ENCODE measurements around the gene USP13.

Gene USP13

GRCh38 chr3:179717219-179717618 lies 64.4 kb downstream of the USP13 start:
- no peak overlapping the region for H3K27ac ChIP-seq (ENCODE audit: low read length)
- H3K4me3 ChIP-seq (ENCODE audit: low read length in 2 of 2) = no peak overlapping the region

GRCh38 chr3:179719048-179719734 lies 66.4 kb downstream of the USP13 start:
- Histone ChIP-seq H3K9ac (ENCODE audit: low read length in 2 of 2) (no peak overlapping the region), H3K4me1 (ENCODE audit: control insufficient read depth, insufficient read depth, low read length) (no peaks in the 10 kb centered on the region), H3K9me3 (ENCODE audit: control insufficient read depth in 2 of 2, low read length in 2 of 2) (no peaks in the 10 kb centered on the region), H3K36me3 (ENCODE audit: control insufficient read depth in 2 of 2, insufficient read depth in 2 of 2, low read length in 2 of 2) (peaks cover 2 to 10% of the 10 kb centered on the region in 2 donors), H3K27me3 (ENCODE audit: control insufficient read depth in 1 of 2, insufficient read depth in 2 of 2, low read length in 2 of 2) (no peaks in the 10 kb centered on the region), H3K4me3 (ENCODE audit: low read length in 2 of 2) (no peak overlapping the region), H3K27ac (ENCODE audit: low read length) (no peak overlapping the region)

More at GRCh38 chr3:179717219-179717618, 64.4 kb downstream of the USP13 start:
- peaks cover 2 to 8% of the 10 kb centered on the region in 2 donors for H3K36me3 ChIP-seq (ENCODE audit: control insufficient read depth in 2 of 2, insufficient read depth in 2 of 2, low read length in 2 of 2)
- H3K9me3 ChIP-seq (ENCODE audit: control insufficient read depth in 2 of 2, low read length in 2 of 2) = no peaks in the 10 kb centered on the region
- no peak overlapping the region for H3K9ac ChIP-seq (ENCODE audit: low read length in 2 of 2)
- no peaks in the 10 kb centered on the region for H3K27me3 ChIP-seq (ENCODE audit: control insufficient read depth in 1 of 2, insufficient read depth in 2 of 2, low read length in 2 of 2)
- H3K4me1 ChIP-seq (ENCODE audit: control insufficient read depth, insufficient read depth, low read length) = no peaks in the 10 kb centered on the region

GRCh38 chr3:179720196-179720595 lies 67.4 kb downstream of the USP13 start:
- Histone ChIP-seq H3K4me3 (ENCODE audit: low read length in 2 of 2) (no peak overlapping the region), H3K9me3 (ENCODE audit: control insufficient read depth in 2 of 2, low read length in 2 of 2) (no peaks in the 10 kb centered on the region), H3K27ac (ENCODE audit: low read length) (no peak overlapping the region), H3K4me1 (ENCODE audit: control insufficient read depth, insufficient read depth, low read length) (no peaks in the 10 kb centered on the region), H3K27me3 (ENCODE audit: control insufficient read depth in 1 of 2, insufficient read depth in 2 of 2, low read length in 2 of 2) (no peaks in the 10 kb centered on the region), H3K36me3 (ENCODE audit: control insufficient read depth in 2 of 2, insufficient read depth in 2 of 2, low read length in 2 of 2) (peaks cover 2 to 10% of the 10 kb centered on the region in 2 donors), H3K9ac (ENCODE audit: low read length in 2 of 2) (no peak overlapping the region)

- Histone ChIP-seq H3K36me3 (ENCODE audit: control insufficient read depth in 2 of 2, insufficient read depth in 2 of 2, low read length in 2 of 2) (peaks cover 0 to 10% of the 10 kb centered on the region in 2 donors), H3K9me3 (ENCODE audit: control insufficient read depth in 2 of 2, low read length in 2 of 2) (no peaks in the 10 kb centered on the region), H3K9ac (ENCODE audit: low read length in 2 of 2) (no peak overlapping the region), H3K4me1 (ENCODE audit: control insufficient read depth, insufficient read depth, low read length) (no peaks in the 10 kb centered on the region), H3K4me3 (ENCODE audit: low read length in 2 of 2) (no peak overlapping the region), H3K27me3 (ENCODE audit: control insufficient read depth in 1 of 2, insufficient read depth in 2 of 2, low read length in 2 of 2) (no peaks in the 10 kb centered on the region), H3K27ac (ENCODE audit: low read length) (no peak overlapping the region)
Observed at GRCh38 chr3:179723617-179724016, 70.8 kb downstream of the USP13 start.

- Histone ChIP-seq H3K9ac (ENCODE audit: low read length in 2 of 2) (no peak overlapping the region), H3K36me3 (ENCODE audit: control insufficient read depth in 2 of 2, insufficient read depth in 2 of 2, low read length in 2 of 2) (peaks cover 9 to 16% of the 10 kb centered on the region in 2 donors), H3K4me1 (ENCODE audit: control insufficient read depth, insufficient read depth, low read length) (no peaks in the 10 kb centered on the region), H3K27me3 (ENCODE audit: control insufficient read depth in 1 of 2, insufficient read depth in 2 of 2, low read length in 2 of 2) (no peaks in the 10 kb centered on the region), H3K9me3 (ENCODE audit: control insufficient read depth in 2 of 2, low read length in 2 of 2) (no peaks in the 10 kb centered on the region), H3K27ac (ENCODE audit: low read length) (no peak overlapping the region), H3K4me3 (ENCODE audit: low read length in 2 of 2) (no peak overlapping the region)
Observed at GRCh38 chr3:179726075-179726699, 73.3 kb downstream of the USP13 start.

GRCh38 chr3:179729086-179729485 lies 76.2 kb downstream of the USP13 start:
- no peaks in the 10 kb centered on the region for H3K4me1 ChIP-seq (ENCODE audit: control insufficient read depth, insufficient read depth, low read length)
- H3K9me3 ChIP-seq (ENCODE audit: control insufficient read depth in 2 of 2, low read length in 2 of 2) = no peaks in the 10 kb centered on the region
- H3K36me3 ChIP-seq (ENCODE audit: control insufficient read depth in 2 of 2, insufficient read depth in 2 of 2, low read length in 2 of 2) = peaks cover 15 to 17% of the 10 kb centered on the region in 2 donors
- no peak overlapping the region for H3K4me3 ChIP-seq (ENCODE audit: low read length in 2 of 2)
- no peak overlapping the region for H3K27ac ChIP-seq (ENCODE audit: low read length)
- H3K27me3 ChIP-seq (ENCODE audit: control insufficient read depth in 1 of 2, insufficient read depth in 2 of 2, low read length in 2 of 2) = no peaks in the 10 kb centered on the region
- H3K9ac ChIP-seq (ENCODE audit: low read length in 2 of 2) = no peak overlapping the region

GRCh38 chr3:179729981-179730380 lies 77.1 kb downstream of the USP13 start:
- H3K9ac ChIP-seq (ENCODE audit: low read length in 2 of 2) = no peak overlapping the region

GRCh38 chr3:179730506-179730905 lies 77.7 kb downstream of the USP13 start:
- Histone ChIP-seq H3K9me3 (ENCODE audit: control insufficient read depth in 2 of 2, low read length in 2 of 2) (no peaks in the 10 kb centered on the region), H3K4me3 (ENCODE audit: low read length in 2 of 2) (no peak overlapping the region), H3K27me3 (ENCODE audit: control insufficient read depth in 1 of 2, insufficient read depth in 2 of 2, low read length in 2 of 2) (no peaks in the 10 kb centered on the region), H3K27ac (ENCODE audit: low read length) (no peak overlapping the region), H3K4me1 (ENCODE audit: control insufficient read depth, insufficient read depth, low read length) (no peaks in the 10 kb centered on the region), H3K36me3 (ENCODE audit: control insufficient read depth in 2 of 2, insufficient read depth in 2 of 2, low read length in 2 of 2) (peaks cover 15 to 17% of the 10 kb centered on the region in 2 donors), H3K9ac (ENCODE audit: low read length in 2 of 2) (no peak overlapping the region)

More at GRCh38 chr3:179729981-179730380, 77.1 kb downstream of the USP13 start:
- Histone ChIP-seq H3K4me3 (ENCODE audit: low read length in 2 of 2) (no peak overlapping the region), H3K9me3 (ENCODE audit: control insufficient read depth in 2 of 2, low read length in 2 of 2) (no peaks in the 10 kb centered on the region), H3K36me3 (ENCODE audit: control insufficient read depth in 2 of 2, insufficient read depth in 2 of 2, low read length in 2 of 2) (peaks cover 15 to 17% of the 10 kb centered on the region in 2 donors), H3K4me1 (ENCODE audit: control insufficient read depth, insufficient read depth, low read length) (no peaks in the 10 kb centered on the region), H3K27me3 (ENCODE audit: control insufficient read depth in 1 of 2, insufficient read depth in 2 of 2, low read length in 2 of 2) (no peaks in the 10 kb centered on the region), H3K27ac (ENCODE audit: low read length) (no peak overlapping the region)

GRCh38 chr3:179731544-179731943 lies 78.7 kb downstream of the USP13 start:
- no peaks in the 10 kb centered on the region for H3K9me3 ChIP-seq (ENCODE audit: control insufficient read depth in 2 of 2, low read length in 2 of 2)
- no peaks in the 10 kb centered on the region for H3K27me3 ChIP-seq (ENCODE audit: control insufficient read depth in 1 of 2, insufficient read depth in 2 of 2, low read length in 2 of 2)
- peaks cover 17 to 18% of the 10 kb centered on the region in 2 donors for H3K36me3 ChIP-seq (ENCODE audit: control insufficient read depth in 2 of 2, insufficient read depth in 2 of 2, low read length in 2 of 2)
- H3K9ac ChIP-seq (ENCODE audit: low read length in 2 of 2) = no peak overlapping the region
- H3K4me3 ChIP-seq (ENCODE audit: low read length in 2 of 2) = no peak overlapping the region
- no peak overlapping the region for H3K27ac ChIP-seq (ENCODE audit: low read length)
- no peaks in the 10 kb centered on the region for H3K4me1 ChIP-seq (ENCODE audit: control insufficient read depth, insufficient read depth, low read length)

- Histone ChIP-seq H3K4me1 (ENCODE audit: control insufficient read depth, insufficient read depth, low read length) (no peaks in the 10 kb centered on the region), H3K9ac (ENCODE audit: low read length in 2 of 2) (no peak overlapping the region), H3K4me3 (ENCODE audit: low read length in 2 of 2) (no peak overlapping the region), H3K9me3 (ENCODE audit: control insufficient read depth in 2 of 2, low read length in 2 of 2) (no peaks in the 10 kb centered on the region), H3K27me3 (ENCODE audit: control insufficient read depth in 1 of 2, insufficient read depth in 2 of 2, low read length in 2 of 2) (no peaks in the 10 kb centered on the region), H3K36me3 (ENCODE audit: control insufficient read depth in 2 of 2, insufficient read depth in 2 of 2, low read length in 2 of 2) (peaks cover 18 to 22% of the 10 kb centered on the region in 2 donors), H3K27ac (ENCODE audit: low read length) (no peak overlapping the region)
Observed at GRCh38 chr3:179732661-179733348, 80.0 kb downstream of the USP13 start.

Measured in stomach smooth muscle (tissue), 2 donors.